ENCODE measurements around the gene KERA.

Gene KERA

DNA sequence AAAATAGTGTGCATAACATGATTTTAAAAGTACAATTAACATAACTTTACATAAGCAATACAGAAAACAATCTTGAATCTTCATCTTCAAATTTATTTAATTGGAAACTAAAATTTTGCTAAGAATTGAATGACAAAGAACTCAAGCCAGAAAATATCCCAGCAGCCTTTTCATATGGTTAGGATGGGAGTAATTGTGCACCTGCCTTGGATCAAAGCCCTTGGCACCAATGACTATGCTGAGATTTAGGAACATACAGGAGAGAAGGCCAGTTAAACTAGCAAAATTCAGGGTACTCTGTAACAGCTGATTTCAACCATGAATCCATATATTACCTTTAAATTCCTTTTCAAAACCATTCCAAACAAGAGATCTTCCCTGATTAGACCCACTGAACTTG lies 5.8 kb downstream of the KERA start:
- H3K4me3 ChIP-seq (ENCODE audit: low read depth, low read length): no peak overlapping the region
- H3K9me3 ChIP-seq (ENCODE audit: control insufficient read depth, insufficient read depth, low read depth, low read length): no peaks in the 10 kb centered on the region
- ChIA-PET POLR2A (no interaction called here), CTCF (no interaction called here)
- no peaks in the 10 kb centered on the region for H3K4me1 ChIP-seq (ENCODE audit: control insufficient read depth, insufficient read depth, low read length)
- no peak overlapping the region for H3K27ac ChIP-seq (ENCODE audit: extremely low read depth, low read depth, low read length)
- H3K36me3 ChIP-seq (ENCODE audit: control insufficient read depth in 2 of 2, insufficient read depth in 1 of 2, low read length in 2 of 2): no peaks in the 10 kb centered on the region
- no peak for TF ChIP-seq ZNF211 (tag by site-specific recombination; IDR thresholded peaks at IDR 0.05; ENCODE audit: low read depth)
- TF ChIP-seq, protein P1, sequence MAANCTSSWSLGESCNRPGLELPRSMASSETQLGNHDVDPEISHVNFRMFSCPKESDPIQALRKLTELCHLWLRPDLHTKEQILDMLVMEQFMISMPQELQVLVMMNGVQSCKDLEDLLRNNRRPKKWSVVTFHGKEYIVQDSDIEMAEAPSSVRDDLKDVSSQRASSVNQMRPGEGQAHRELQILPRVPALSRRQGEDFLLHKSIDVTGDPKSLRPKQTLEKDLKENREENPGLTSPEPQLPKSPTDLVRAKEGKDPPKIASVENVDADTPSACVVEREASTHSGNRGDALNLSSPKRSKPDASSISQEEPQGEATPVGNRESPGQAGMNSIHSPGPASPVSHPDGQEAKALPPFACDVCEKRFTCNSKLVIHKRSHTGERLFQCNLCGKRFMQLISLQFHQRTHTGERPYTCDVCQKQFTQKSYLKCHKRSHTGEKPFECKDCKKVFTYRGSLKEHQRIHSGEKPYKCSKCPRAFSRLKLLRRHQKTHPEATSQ (tag by site-specific recombination; IDR thresholded peaks at IDR 0.05): no peak
- no peak for TF ChIP-seq ZNF157 (tag by site-specific recombination; IDR thresholded peaks at IDR 0.05)
- TF ChIP-seq, protein P2, sequence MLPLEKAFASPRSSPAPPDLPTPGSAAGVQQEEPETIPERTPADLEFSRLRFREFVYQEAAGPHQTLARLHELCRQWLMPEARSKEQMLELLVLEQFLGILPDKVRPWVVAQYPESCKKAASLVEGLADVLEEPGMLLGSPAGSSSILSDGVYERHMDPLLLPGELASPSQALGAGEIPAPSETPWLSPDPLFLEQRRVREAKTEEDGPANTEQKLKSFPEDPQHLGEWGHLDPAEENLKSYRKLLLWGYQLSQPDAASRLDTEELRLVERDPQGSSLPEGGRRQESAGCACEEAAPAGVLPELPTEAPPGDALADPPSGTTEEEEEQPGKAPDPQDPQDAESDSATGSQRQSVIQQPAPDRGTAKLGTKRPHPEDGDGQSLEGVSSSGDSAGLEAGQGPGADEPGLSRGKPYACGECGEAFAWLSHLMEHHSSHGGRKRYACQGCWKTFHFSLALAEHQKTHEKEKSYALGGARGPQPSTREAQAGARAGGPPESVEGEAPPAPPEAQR (tag by site-specific recombination; IDR thresholded peaks at IDR 0.05): no peak
- no peak for TF ChIP-seq GLI4 (tag by site-specific recombination; IDR thresholded peaks at IDR 0.05)
- TF ChIP-seq ZNF24 (tag by site-specific recombination; IDR thresholded peaks at IDR 0.05): no peak
- no peak for TF ChIP-seq ZNF623 (tag by site-specific recombination; IDR thresholded peaks at IDR 0.05)
- TF ChIP-seq ZNF521 (tag by site-specific recombination; IDR thresholded peaks at IDR 0.05): no peak
- TF ChIP-seq ZNF600 (tag by site-specific recombination; IDR thresholded peaks at IDR 0.05): no peak
- TF ChIP-seq, protein P3, sequence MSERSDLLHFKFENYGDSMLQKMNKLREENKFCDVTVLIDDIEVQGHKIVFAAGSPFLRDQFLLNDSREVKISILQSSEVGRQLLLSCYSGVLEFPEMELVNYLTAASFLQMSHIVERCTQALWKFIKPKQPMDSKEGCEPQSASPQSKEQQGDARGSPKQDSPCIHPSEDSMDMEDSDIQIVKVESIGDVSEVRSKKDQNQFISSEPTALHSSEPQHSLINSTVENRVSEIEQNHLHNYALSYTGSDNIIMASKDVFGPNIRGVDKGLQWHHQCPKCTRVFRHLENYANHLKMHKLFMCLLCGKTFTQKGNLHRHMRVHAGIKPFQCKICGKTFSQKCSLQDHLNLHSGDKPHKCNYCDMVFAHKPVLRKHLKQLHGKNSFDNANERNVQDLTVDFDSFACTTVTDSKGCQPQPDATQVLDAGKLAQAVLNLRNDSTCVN (tag by site-specific recombination; optimal IDR thresholded peaks at IDR 0.05): no peak
- no peak for TF ChIP-seq ZNF266 (tag by site-specific recombination; IDR thresholded peaks at IDR 0.05; ENCODE audit: low read depth)
- TF ChIP-seq, protein P4, sequence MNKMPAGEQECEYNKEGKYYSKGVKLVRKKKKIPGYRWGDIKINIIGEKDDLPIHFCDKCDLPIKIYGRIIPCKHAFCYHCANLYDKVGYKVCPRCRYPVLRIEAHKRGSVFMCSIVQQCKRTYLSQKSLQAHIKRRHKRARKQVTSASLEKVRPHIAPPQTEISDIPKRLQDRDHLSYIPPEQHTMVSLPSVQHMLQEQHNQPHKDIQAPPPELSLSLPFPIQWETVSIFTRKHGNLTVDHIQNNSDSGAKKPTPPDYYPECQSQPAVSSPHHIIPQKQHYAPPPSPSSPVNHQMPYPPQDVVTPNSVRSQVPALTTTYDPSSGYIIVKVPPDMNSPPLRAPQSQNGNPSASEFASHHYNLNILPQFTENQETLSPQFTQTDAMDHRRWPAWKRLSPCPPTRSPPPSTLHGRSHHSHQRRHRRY (tag by site-specific recombination; IDR thresholded peaks at IDR 0.05): no peak
- no peak for TF ChIP-seq ZNF423 (tag by site-specific recombination; IDR thresholded peaks at IDR 0.05)
- no peak for TF ChIP-seq ZNF629 (tag by site-specific recombination; IDR thresholded peaks at IDR 0.05)
- TF ChIP-seq, protein P5, sequence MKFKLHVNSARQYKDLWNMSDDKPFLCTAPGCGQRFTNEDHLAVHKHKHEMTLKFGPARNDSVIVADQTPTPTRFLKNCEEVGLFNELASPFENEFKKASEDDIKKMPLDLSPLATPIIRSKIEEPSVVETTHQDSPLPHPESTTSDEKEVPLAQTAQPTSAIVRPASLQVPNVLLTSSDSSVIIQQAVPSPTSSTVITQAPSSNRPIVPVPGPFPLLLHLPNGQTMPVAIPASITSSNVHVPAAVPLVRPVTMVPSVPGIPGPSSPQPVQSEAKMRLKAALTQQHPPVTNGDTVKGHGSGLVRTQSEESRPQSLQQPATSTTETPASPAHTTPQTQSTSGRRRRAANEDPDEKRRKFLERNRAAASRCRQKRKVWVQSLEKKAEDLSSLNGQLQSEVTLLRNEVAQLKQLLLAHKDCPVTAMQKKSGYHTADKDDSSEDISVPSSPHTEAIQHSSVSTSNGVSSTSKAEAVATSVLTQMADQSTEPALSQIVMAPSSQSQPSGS (tag by site-specific recombination; IDR thresholded peaks at IDR 0.05; ENCODE audit: low read depth): no peak
- TF ChIP-seq MZF1 (tag by site-specific recombination; IDR thresholded peaks at IDR 0.05; ENCODE audit: borderline replicate concordance): no peak
- TF ChIP-seq ZNF354C (tag by site-specific recombination; IDR thresholded peaks at IDR 0.05; ENCODE audit: borderline replicate concordance, low read depth): no peak
- TF ChIP-seq, protein P6, sequence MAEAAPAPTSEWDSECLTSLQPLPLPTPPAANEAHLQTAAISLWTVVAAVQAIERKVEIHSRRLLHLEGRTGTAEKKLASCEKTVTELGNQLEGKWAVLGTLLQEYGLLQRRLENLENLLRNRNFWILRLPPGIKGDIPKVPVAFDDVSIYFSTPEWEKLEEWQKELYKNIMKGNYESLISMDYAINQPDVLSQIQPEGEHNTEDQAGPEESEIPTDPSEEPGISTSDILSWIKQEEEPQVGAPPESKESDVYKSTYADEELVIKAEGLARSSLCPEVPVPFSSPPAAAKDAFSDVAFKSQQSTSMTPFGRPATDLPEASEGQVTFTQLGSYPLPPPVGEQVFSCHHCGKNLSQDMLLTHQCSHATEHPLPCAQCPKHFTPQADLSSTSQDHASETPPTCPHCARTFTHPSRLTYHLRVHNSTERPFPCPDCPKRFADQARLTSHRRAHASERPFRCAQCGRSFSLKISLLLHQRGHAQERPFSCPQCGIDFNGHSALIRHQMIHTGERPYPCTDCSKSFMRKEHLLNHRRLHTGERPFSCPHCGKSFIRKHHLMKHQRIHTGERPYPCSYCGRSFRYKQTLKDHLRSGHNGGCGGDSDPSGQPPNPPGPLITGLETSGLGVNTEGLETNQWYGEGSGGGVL (tag by site-specific recombination; IDR thresholded peaks at IDR 0.05): no peak

Data from HEK293 (cell line).